ENCODE measurements around the gene EVA1B.

The EVA1B gene

GRCh38 chr1:36323636-36324352 is at the start of gene EVA1B:
Gene EVA1B, minus strand, starts transcription at chr1:36323645. Its CDS starts 608 bp downstream, at chr1:36323037.
- peak; percentile 21 to 36 for DNase-seq (ENCODE audit: low read depth in 2 of 2)

- DNase-seq (ENCODE audit: low read depth in 2 of 2) = no peak
Observed at GRCh38 chr1:36372617-36373016, 49.2 kb upstream of the EVA1B start.

- DNase-seq (ENCODE audit: low read depth in 2 of 2) = peak; percentile 55 to 60
Observed at GRCh38 chr1:36369061-36369861, 45.8 kb upstream of the EVA1B start.

GRCh38 chr1:36367798-36368197 is 44.4 kb upstream of the EVA1B start:
- no peak for DNase-seq (ENCODE audit: low read depth in 2 of 2)

GRCh38 chr1:36367066-36367465 is 43.6 kb upstream of the EVA1B start:
- DNase-seq (ENCODE audit: low read depth in 2 of 2) = no peak

GRCh38 chr1:36366091-36366661 is 42.7 kb upstream of the EVA1B start:
- DNase-seq (ENCODE audit: low read depth in 2 of 2) = no peak

DNA sequence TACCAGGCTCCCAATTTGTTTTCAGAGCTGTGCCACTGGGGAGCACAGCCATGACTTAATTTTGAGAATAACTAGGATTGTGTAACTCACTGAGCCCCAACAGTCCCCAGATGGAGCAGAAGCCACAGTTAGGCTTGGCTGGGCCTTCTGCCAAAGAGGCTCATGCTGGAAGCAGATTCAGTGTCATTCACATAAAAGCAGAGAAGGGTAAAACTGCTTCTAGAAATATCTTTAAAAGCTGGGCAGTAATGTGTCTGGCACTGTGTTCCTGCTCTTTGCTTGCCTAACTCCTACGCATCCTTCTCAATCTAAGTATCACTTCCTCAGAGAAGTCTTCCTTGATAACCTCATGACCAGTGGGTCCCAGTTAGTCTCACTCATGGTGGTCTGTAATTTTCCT is 41.9 kb upstream of the EVA1B start:
- no peak for DNase-seq (ENCODE audit: low read depth in 2 of 2)

DNA sequence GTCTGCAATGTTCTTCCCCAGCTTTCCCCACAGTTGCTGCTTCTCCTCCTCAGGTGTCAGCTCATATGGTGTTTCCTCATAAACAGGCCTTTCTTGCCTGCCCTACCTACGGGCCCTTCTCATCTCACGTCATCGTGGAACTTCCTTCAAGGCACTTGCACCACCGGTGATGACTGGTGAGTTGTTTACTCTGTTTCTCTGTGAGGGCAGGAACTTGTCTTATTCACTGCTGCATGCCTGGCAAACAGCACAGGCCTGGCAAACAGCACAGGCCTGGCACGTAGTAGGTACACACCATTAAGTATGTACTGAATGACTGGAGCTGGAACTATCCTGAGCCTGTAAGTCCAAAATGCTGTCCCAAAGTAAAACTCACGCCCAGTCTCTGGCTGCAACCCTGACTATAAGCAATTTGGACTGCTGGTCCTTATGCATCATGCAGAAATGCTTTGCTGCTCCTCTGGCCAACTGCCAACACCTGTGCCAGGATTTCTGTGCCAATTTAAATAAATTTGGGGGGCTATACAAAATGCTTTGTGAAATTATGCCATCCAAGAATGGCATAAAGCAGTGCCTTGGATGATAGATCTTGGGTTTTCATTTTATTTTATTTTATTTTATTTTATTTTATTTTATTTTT is 36.6 kb upstream of the EVA1B start:
- no peak for DNase-seq (ENCODE audit: low read depth in 2 of 2)

GRCh38 chr1:36359383-36359782 is 35.9 kb upstream of the EVA1B start:
- DNase-seq (ENCODE audit: low read depth in 2 of 2) = no peak

GRCh38 chr1:36358514-36359084 is 35.2 kb upstream of the EVA1B start:
- DNase-seq (ENCODE audit: low read depth in 2 of 2) = no peak

DNA sequence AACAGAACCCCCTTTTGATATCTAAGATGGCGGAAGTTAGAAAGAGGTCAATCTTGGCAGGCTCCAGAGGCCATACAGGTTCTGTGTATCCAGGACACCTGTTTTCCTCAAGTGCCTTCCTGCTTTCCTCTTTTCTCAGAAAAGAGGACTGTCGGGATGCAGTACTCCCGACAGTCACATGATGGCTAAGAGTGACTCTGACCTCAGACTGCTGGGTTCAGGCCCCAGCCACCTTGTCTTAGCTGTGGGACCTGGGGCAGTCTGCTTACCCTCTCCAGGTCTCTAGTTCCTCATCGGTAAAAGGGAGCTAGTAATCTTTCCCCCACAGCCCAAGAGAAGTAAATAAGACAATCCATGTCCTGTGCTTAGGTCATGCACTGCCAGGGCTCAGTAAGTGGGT is 32.4 kb upstream of the EVA1B start:
- no peak for DNase-seq (ENCODE audit: low read depth in 2 of 2)

- DNase-seq (ENCODE audit: low read depth in 2 of 2) = no peak
Observed at GRCh38 chr1:36354486-36354885, 31.0 kb upstream of the EVA1B start.

DNA sequence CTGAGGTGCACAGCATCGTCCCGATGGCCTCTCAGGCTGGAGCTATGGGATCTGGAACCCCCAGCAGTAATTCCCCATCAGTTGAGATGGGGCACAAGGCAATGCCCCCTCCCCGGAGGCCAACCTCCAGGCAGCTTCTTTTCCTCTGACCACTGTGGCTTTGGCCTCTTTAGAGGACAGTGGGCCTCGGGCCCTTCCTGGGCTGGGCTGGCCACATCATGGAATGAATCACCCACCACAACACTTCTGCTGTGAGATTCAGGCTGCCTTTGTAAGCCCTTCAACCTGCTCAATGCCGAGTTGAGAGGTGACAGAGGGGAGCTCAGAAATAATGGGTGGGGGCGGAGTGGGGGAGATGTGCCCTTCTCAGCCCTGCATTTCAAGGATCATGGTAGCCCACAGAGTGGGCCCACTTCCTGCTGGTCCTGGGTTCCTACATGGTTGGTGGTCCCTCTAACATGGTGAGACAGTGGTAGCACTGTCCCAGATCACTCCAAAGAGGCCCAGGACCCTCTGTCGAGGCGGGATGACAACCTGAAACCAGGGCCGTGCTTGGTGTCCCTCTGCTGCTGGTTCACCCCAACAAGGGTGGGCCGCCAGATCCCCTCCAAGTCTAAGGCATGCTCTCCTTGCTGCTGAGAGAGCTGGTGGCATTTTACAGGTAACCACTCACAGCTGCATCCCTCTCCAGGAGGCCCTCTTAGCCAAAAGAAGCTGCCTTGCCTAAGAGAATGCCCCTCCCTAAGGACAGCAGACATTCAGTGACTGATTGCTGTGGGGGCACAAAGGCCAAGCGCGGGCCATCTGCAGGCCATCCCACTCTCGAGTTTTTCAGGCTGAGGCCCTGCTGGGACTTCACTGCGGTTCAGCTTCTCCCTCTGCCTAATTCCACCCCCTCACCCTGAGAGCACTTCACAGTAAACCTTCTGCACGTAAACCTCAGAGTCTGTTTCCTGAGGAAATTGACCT is 29.7 kb upstream of the EVA1B start:
- no peak for DNase-seq (ENCODE audit: low read depth in 2 of 2)

- no peak for DNase-seq (ENCODE audit: low read depth in 2 of 2)
Observed at GRCh38 chr1:36352125-36352909, 28.9 kb upstream of the EVA1B start.

DNA sequence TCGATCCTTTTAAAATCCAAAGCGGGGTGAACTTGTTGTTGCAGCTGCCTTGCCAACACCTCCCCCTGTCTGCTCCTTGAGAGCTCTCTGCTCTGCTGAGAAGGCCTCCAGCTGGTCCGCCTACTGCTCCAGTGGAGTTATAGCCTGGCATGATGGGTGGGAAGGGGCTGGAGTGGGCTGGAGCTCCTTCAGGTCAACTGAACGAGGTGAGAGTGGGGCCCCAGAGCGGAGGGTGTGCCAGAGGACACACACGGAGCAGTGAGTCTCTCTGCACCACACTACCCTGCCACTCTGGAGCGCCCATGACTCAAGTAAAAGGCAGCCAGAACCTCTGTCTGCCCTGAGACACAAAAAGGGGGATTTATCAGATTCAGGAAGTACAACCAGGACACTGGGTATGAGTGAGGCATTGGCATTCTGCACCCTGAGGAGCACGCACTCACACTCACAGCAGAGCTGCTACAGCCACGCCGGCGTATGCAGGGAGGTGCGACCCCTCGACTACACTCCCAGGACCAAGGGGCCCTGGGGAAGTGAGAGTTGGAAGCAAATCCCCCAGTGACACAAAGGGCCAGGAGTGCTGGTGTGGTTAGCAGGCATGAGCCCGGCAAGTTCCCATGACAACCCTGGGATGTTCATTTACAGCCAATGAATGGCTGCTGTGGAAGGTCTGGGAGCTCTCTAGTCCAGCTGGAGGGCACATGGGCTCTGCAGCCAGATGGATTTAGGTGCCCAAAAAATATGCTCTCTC is 28.0 kb upstream of the EVA1B start:
- DNase-seq (ENCODE audit: low read depth in 2 of 2) = no peak

GRCh38 chr1:36350659-36351226 is 27.3 kb upstream of the EVA1B start:
- no peak for DNase-seq (ENCODE audit: low read depth in 2 of 2)

GRCh38 chr1:36349839-36350238 is 26.4 kb upstream of the EVA1B start:
- no peak for DNase-seq (ENCODE audit: low read depth in 2 of 2)

GRCh38 chr1:36349241-36349671 is 25.8 kb upstream of the EVA1B start:
- no peak for DNase-seq (ENCODE audit: low read depth in 2 of 2)

Measured in stimulated activated CD8-positive, alpha-beta memory T cell treated with anti-CD3 and anti-CD28 coated beads, Interleukin-15, amount 100 ng/mL, for 48 hours (primary cell).